ENCODE results near the gene COQ10A. TPM values are rescaled to one million over a fixed set of nuclear protein-coding genes. Genes with fewer than 3 reads are reported as not detected.
A peak's percentile ranks its signal among the peaks of the same experiment; 100 is the strongest.

COQ10A gene
- total and polyA plus RNA-seq, 2 of the 13 experiments (the other 11 are each of a cell fraction or from before 2014, with no cell fraction given) = 21.0 to 37.3 TPM

DNA sequence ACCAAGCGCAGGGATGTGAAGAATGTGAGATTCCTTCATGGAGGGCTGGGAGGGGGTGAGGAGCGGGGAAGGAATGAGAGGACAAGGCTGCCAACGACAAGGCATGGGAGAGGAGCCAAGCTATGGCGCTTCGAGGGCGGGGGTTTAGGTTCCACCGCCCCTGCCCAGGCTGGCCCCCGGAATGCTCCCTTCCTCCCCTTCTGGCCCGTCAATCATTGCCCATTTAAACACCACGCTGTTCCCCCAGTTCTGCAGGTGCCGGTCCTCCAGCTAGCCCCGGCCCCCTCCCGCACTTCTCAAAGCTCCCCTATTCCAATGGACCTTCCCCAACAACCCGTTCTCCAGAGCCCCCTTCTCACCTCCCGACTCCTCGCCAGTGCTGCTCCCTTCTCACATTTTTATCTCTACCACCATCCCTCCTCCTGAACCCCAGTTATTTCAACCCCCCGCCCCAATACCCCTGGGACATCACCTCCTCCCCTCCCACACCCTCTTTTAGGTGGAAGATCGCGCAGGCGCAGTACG is 45.4 kb upstream of the COQ10A start (continued):
- TF ChIP-seq, protein P1, sequence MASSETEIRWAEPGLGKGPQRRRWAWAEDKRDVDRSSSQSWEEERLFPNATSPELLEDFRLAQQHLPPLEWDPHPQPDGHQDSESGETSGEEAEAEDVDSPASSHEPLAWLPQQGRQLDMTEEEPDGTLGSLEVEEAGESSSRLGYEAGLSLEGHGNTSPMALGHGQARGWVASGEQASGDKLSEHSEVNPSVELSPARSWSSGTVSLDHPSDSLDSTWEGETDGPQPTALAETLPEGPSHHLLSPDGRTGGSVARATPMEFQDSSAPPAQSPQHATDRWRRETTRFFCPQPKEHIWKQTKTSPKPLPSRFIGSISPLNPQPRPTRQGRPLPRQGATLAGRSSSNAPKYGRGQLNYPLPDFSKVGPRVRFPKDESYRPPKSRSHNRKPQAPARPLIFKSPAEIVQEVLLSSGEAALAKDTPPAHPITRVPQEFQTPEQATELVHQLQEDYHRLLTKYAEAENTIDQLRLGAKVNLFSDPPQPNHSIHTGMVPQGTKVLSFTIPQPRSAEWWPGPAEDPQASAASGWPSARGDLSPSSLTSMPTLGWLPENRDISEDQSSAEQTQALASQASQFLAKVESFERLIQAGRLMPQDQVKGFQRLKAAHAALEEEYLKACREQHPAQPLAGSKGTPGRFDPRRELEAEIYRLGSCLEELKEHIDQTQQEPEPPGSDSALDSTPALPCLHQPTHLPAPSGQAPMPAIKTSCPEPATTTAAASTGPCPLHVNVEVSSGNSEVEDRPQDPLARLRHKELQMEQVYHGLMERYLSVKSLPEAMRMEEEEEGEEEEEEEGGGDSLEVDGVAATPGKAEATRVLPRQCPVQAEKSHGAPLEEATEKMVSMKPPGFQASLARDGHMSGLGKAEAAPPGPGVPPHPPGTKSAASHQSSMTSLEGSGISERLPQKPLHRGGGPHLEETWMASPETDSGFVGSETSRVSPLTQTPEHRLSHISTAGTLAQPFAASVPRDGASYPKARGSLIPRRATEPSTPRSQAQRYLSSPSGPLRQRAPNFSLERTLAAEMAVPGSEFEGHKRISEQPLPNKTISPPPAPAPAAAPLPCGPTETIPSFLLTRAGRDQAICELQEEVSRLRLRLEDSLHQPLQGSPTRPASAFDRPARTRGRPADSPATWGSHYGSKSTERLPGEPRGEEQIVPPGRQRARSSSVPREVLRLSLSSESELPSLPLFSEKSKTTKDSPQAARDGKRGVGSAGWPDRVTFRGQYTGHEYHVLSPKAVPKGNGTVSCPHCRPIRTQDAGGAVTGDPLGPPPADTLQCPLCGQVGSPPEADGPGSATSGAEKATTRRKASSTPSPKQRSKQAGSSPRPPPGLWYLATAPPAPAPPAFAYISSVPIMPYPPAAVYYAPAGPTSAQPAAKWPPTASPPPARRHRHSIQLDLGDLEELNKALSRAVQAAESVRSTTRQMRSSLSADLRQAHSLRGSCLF (CRISPR knock-in tag; IDR thresholded peaks at IDR 0.05; ENCODE audit: borderline replicate concordance) = no peak
- TF ChIP-seq IKZF1 (IDR thresholded peaks at IDR 0.05) (no peak), TP53 (CRISPR knock-in tag; conservative IDR thresholded peaks at IDR 0.05) (no peak), MLLT10 (CRISPR knock-in tag; IDR thresholded peaks at IDR 0.05) (no peak), HDAC2 (CRISPR knock-in tag; IDR thresholded peaks at IDR 0.05) (no peak), ZNF788 (CRISPR knock-in tag; IDR thresholded peaks at IDR 0.05; ENCODE audit: borderline replicate concordance) (no peak), RERE (CRISPR knock-in tag; IDR thresholded peaks at IDR 0.05; ENCODE audit: low read depth) (no peak), ZNF101 (CRISPR knock-in tag; IDR thresholded peaks at IDR 0.05; ENCODE audit: borderline replicate concordance, low read depth) (no peak), HDAC6 (IDR thresholded peaks at IDR 0.05; ENCODE audit: low read depth, low read length) (no peak), ZNF652 (CRISPR knock-in tag; IDR thresholded peaks at IDR 0.05; ENCODE audit: borderline replicate concordance, low read depth) (no peak), ZNF333 (CRISPR knock-in tag; IDR thresholded peaks at IDR 0.05; ENCODE audit: borderline replicate concordance) (peak; percentile 13; the same call in 1 of the 2 replicates), PHF20 (CRISPR knock-in tag; IDR thresholded peaks at IDR 0.05) (no peak), MEIS2 (CRISPR knock-in tag; IDR thresholded peaks at IDR 0.05) (no peak)
- TF ChIP-seq, protein P2, sequence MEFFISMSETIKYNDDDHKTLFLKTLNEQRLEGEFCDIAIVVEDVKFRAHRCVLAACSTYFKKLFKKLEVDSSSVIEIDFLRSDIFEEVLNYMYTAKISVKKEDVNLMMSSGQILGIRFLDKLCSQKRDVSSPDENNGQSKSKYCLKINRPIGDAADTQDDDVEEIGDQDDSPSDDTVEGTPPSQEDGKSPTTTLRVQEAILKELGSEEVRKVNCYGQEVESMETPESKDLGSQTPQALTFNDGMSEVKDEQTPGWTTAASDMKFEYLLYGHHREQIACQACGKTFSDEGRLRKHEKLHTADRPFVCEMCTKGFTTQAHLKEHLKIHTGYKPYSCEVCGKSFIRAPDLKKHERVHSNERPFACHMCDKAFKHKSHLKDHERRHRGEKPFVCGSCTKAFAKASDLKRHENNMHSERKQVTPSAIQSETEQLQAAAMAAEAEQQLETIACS (CRISPR knock-in tag; IDR thresholded peaks at IDR 0.05) = no peak
- TF ChIP-seq, protein P3, sequence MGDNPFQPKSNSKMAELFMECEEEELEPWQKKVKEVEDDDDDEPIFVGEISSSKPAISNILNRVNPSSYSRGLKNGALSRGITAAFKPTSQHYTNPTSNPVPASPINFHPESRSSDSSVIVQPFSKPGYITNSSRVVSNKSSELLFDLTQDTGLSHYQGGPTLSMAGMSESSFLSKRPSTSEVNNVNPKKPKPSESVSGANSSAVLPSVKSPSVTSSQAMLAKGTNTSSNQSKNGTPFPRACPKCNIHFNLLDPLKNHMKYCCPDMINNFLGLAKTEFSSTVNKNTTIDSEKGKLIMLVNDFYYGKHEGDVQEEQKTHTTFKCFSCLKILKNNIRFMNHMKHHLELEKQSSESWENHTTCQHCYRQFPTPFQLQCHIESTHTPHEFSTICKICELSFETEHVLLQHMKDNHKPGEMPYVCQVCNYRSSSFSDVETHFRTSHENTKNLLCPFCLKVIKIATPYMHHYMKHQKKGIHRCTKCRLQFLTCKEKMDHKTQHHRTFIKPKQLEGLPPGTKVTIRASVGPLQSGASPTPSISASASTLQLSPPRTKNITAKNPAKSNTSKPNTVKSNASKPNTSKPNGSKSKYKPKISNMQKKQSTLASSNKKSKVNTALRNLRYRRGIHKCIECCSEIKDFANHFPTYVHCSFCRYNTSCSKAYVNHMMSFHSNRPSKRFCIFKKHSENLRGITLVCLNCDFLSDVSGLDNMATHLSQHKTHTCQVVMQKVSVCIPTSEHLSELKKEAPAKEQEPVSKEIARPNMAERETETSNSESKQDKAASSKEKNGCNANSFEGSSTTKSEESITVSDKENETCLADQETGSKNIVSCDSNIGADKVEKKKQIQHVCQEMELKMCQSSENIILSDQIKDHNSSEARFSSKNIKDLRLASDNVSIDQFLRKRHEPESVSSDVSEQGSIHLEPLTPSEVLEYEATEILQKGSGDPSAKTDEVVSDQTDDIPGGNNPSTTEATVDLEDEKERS (CRISPR knock-in tag; IDR thresholded peaks at IDR 0.05) = 0 out of 2 replicates have a peak, but pooled peaks have one; percentile 12

Measured in HepG2 (cell line).